ENCODE measurements around the gene RAPH1.

GRCh38 chr2:203359450-203359849, 175.7 kb downstream of the RAPH1 start:
- TF ChIP-seq CTCF (IDR thresholded peaks at IDR 0.05) (no peak), POLR2A (IDR thresholded peaks at IDR 0.05) (no peak)
